PC-9 (cell line): ENCODE data around the gene DNAJC16. TPM values are rescaled to one million over a fixed set of nuclear protein-coding genes. Genes with fewer than 3 reads are reported as not detected.

Experiments
- BruUV-seq: library from RNA; stranded (reverse); fragments of 400-500 nt; replicated peaks from 2 replicates; lab custom pipeline; 2021; lab: Mats Ljungman, UMichigan
- CTCF ChIA-PET: fragments of 300-600 bp; sonication (Branson Sonifier 250); formaldehyde crosslinking; loops from one replicate; lab custom pipeline; 2022; ENCODE audit warnings: antibody characterized with exemption; lab: Charles Lee
- POLR2A ChIA-PET: fragments of 300-600 bp; sonication (Branson Sonifier 250); formaldehyde crosslinking; loops from one replicate; lab custom pipeline; 2022; ENCODE audit warnings: antibody characterized with exemption; ENCODE audit not compliant: unreplicated experiment; lab: Charles Lee
- DNase-seq, 2 experiments: peaks; one replicate each; pipeline versions ENCODE4 v3.0.0 to v3.0.0-alpha.2; 2015 to 2022; ENCODE audit warnings: mixed read lengths in 1 of 2
- H2AFZ ChIP-seq: fragments of 200-600 bp; sonication (generic); 2 replicates; pipeline ENCODE4 v1.8.1; 2017; ENCODE audit warnings: antibody characterized with exemption
- H3F3A ChIP-seq: fragments of 200-600 bp; sonication (generic); 2 replicates; pipeline ENCODE4 v1.8.1; 2017; ENCODE audit warnings: antibody characterized with exemption, mild to moderate bottlenecking, low read depth; ENCODE audit not compliant: insufficient read depth
- H3K27ac ChIP-seq: fragments of 200-600 bp; sonication (generic); 2 replicates; pipeline ENCODE4 v1.6.1; 2016; ENCODE audit warnings: mixed run types
- H3K27me3 ChIP-seq: fragments of 200-600 bp; sonication (generic); 2 replicates; pipeline ENCODE4 v1.6.1; 2016; ENCODE audit warnings: low read depth, mixed run types; ENCODE audit not compliant: insufficient read depth
- H3K36me3 ChIP-seq: fragments of 200-600 bp; sonication (generic); 2 replicates; pipeline ENCODE4 v1.6.1; 2016; ENCODE audit warnings: low read depth, mixed run types
- H3K4me1 ChIP-seq: fragments of 200-600 bp; sonication (generic); replicated peaks from 2 replicates; pipeline ENCODE4 v1.6.1; 2016; ENCODE audit warnings: mixed run types; ENCODE audit not compliant: insufficient read depth
- H3K4me2 ChIP-seq: fragments of 200-600 bp; sonication (generic); 2 replicates; pipeline ENCODE4 v1.6.1; 2017; ENCODE audit warnings: mixed run types
- H3K4me3 ChIP-seq: fragments of 200-600 bp; sonication (generic); 2 replicates; pipeline ENCODE4 v1.6.1; 2016; ENCODE audit warnings: mixed run types
- H3K79me2 ChIP-seq: fragments of 200-600 bp; sonication (generic); 2 replicates; pipeline ENCODE4 v1.6.1; 2017; ENCODE audit warnings: low read depth, mixed run types
- H3K9me2 ChIP-seq: fragments of 200-600 bp; sonication (generic); 2 replicates; pipeline ENCODE4 v1.8.1; 2017; ENCODE audit warnings: mild to moderate bottlenecking; ENCODE audit not compliant: insufficient read depth
- H3K9me3 ChIP-seq: fragments of 200-600 bp; sonication (generic); 2 replicates; pipeline ENCODE4 v1.8.1; 2016; ENCODE audit warnings: low read depth; ENCODE audit not compliant: insufficient read depth
- H4K20me1 ChIP-seq: fragments of 200-600 bp; sonication (generic); 2 replicates; pipeline ENCODE4 v1.8.1; 2017; ENCODE audit not compliant: insufficient read depth
- EZH2 ChIP-seq: fragments of 200-600 bp; sonication (generic); IDR thresholded peaks from 2 replicates; pipeline ENCODE4 v1.8.0; 2017; ENCODE audit warnings: antibody characterized with exemption, low read depth
- intact Hi-C: fragments of 100-400 bp; cut with micrococcal nuclease; formaldehyde crosslinking; loops from one replicate; pipeline ENCODE4 v1.10.0; 2022; ENCODE audit not compliant: unreplicated experiment
- total RNA-seq: library from RNA; stranded (reverse); gene quantifications from 2 replicates; pipeline ENCODE4 v1.2.3, GENCODE V29; 2021
- TF ChIP-seq, protein P1 (sequence below): fragments of 200-600 bp; sonication (generic); conservative IDR thresholded peaks from 2 replicates; pipeline ENCODE4 v1.6.1; 2017; ENCODE audit warnings: mixed run types, antibody characterized with exemption, mild to moderate bottlenecking, moderate library complexity

Gene DNAJC16
- total RNA-seq, 1 experiment from 2014 or later: 18.8 TPM

- Histone ChIP-seq H3K4me2 (peak overlapping the region; percentile 93), H3K4me3 (peak overlapping the region; percentile 62), H3K36me3 (no peaks in the 10 kb centered on the region), H3K79me2 (peaks cover 15% of the 10 kb centered on the region; the same call in 1 of the 2 replicates), H3K27ac (peak overlapping the region; percentile 54), H3F3A (peaks cover 25% of the 10 kb centered on the region), H3K4me1 (peaks cover 17% of the 10 kb centered on the region), H2AFZ (peak overlapping the region; percentile 81), H3K9me2 (no peaks in the 10 kb centered on the region), H3K9me3 (no peaks in the 10 kb centered on the region), H4K20me1 (no peaks in the 10 kb centered on the region), H3K27me3 (no peaks in the 10 kb centered on the region)
- CTCF ChIA-PET: no interaction called here
- BruUV-seq: no TSS peak
- DNase-seq: peak in 1 of 2 experiments; percentile 98
- TF ChIP-seq EZH2: no peak
- TF ChIP-seq, protein P1, sequence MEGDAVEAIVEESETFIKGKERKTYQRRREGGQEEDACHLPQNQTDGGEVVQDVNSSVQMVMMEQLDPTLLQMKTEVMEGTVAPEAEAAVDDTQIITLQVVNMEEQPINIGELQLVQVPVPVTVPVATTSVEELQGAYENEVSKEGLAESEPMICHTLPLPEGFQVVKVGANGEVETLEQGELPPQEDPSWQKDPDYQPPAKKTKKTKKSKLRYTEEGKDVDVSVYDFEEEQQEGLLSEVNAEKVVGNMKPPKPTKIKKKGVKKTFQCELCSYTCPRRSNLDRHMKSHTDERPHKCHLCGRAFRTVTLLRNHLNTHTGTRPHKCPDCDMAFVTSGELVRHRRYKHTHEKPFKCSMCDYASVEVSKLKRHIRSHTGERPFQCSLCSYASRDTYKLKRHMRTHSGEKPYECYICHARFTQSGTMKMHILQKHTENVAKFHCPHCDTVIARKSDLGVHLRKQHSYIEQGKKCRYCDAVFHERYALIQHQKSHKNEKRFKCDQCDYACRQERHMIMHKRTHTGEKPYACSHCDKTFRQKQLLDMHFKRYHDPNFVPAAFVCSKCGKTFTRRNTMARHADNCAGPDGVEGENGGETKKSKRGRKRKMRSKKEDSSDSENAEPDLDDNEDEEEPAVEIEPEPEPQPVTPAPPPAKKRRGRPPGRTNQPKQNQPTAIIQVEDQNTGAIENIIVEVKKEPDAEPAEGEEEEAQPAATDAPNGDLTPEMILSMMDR: no peak
- POLR2A ChIA-PET: interaction anchor here (0.5 to 0.6 kb wide), 2 partner anchors 91 to 513 kb away, joined by 3 to 35 read pairs; no protein-coding TSS in a partner anchor
- intact Hi-C loops: loop anchor here (2.0 to 10.0 kb wide), 7 partner anchors 33 to 619 kb away; partner anchors contain the start of gene TMEM51
These were observed 1.3 kb upstream of the DNAJC16 start for GRCh38 chr1:15525050-15526020.

DNA sequence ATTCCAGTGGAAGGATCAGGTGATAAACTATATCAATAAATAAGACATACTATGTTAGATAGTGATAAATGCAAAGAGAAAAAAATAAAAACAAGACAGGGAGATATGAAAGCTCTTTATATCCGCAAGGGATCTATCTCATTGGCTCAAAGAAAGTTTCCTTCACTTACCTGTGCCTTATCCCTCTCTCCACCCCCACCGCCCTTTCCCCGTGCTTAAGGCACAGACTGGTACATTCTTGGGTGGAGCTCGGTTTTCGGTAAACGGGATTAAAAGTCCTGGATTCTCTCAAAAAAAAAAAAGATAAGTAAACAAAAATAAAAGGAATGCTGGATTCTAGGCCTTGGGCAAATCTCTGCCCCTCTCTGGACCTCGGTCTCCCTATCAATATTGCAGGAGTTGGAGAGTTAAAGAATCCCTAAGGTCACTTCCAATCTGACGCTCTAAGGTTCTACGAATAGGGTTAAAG, 593 bp upstream of the DNAJC16 start:
- POLR2A ChIA-PET: interaction anchor here (0.5 to 1.3 kb wide), 3 partner anchors 90 to 372 kb away, joined by 3 to 35 read pairs (median 5); partner anchors contain the start of gene TMEM51
- Histone ChIP-seq H3K9me3 (no peaks in the 10 kb centered on the region), H2AFZ (peak overlapping the region; percentile 81; the same call in 1 of the 2 replicates), H4K20me1 (no peaks in the 10 kb centered on the region), H3K4me1 (peaks cover 17% of the 10 kb centered on the region), H3K36me3 (no peaks in the 10 kb centered on the region), H3K79me2 (peaks cover 15% of the 10 kb centered on the region; the same call in 1 of the 2 replicates), H3K27ac (peak overlapping the region; percentile 54), H3K27me3 (no peaks in the 10 kb centered on the region), H3K4me3 (peak overlapping the region; percentile 62), H3K9me2 (no peaks in the 10 kb centered on the region), H3F3A (peaks cover 25% of the 10 kb centered on the region), H3K4me2 (peak overlapping the region; percentile 93)
- TF ChIP-seq, protein P1: no peak
- TF ChIP-seq EZH2: no peak
- intact Hi-C loops: loop anchor here (2.0 to 10.0 kb wide), 7 partner anchors 33 to 619 kb away; partner anchors contain the start of gene TMEM51
- DNase-seq: no peak
- TSS peak; percentile 19 for BruUV-seq
- CTCF ChIA-PET: no interaction called here

DNA sequence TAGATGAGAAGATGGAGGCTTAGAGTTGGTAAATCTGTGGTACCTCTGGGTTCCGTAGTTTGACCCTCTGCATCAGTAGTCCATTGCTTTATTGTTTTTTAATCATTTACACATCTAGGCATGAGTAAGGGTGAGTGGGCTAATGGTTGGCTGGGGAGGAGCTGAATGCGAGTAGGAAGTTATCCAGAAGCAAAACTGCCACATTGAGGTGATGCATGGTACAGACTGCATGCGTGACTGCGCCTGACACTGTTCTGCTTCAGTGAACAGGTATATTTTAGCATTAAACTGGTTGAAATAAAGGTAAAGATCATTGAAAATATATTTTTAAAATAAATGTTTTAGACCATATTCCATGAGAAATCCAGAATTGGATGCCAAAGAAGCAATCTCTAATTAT, 4.4 kb downstream of the DNAJC16 start:
- ChIA-PET CTCF (no interaction called here), POLR2A (no interaction called here)
- Histone ChIP-seq H3K4me2 (no peak overlapping the region), H3K27ac (no peak overlapping the region), H3K9me2 (no peaks in the 10 kb centered on the region), H3K27me3 (no peaks in the 10 kb centered on the region), H3K9me3 (no peaks in the 10 kb centered on the region), H3K4me1 (peaks cover 11% of the 10 kb centered on the region; the same call in 1 of the 2 replicates), H3F3A (peaks cover 16% of the 10 kb centered on the region), H3K4me3 (no peak overlapping the region), H3K36me3 (no peaks in the 10 kb centered on the region), H3K79me2 (peaks cover 15% of the 10 kb centered on the region; the same call in 1 of the 2 replicates), H4K20me1 (no peaks in the 10 kb centered on the region), H2AFZ (no peak overlapping the region)
- no peak for DNase-seq
- no TSS peak for BruUV-seq
- intact Hi-C loops: no loop called here
- TF ChIP-seq EZH2: no peak
- TF ChIP-seq, protein P1: no peak
